H1 (cell line): ENCODE data around the gene MELTF. TPM values are rescaled to one million over a fixed set of nuclear protein-coding genes. Genes with fewer than 3 reads are reported as not detected.

Source experiments
- CTCF ChIA-PET: fragments of 300-600 bp; sonication (Branson Sonifier 250); formaldehyde crosslinking; loops from one replicate; lab custom pipeline; 2021; ENCODE audit not compliant: partially characterized antibody; lab: Charles Lee
- POLR2A ChIA-PET: fragments of 300-600 bp; sonication (Branson Sonifier 250); formaldehyde crosslinking; loops from one replicate; lab custom pipeline; 2021; ENCODE audit warnings: inconsistent platforms; ENCODE audit not compliant: partially characterized antibody; lab: Charles Lee
- DNase-seq, 2 experiments: peaks; one replicate each; pipeline versions ENCODE4 v3.0.0 to v3.0.0-alpha.2; 2010 to 2022; ENCODE audit warnings: low spot score in 2 of 2, low read depth in 1 of 2, mixed read lengths in 1 of 2
- FAIRE-seq: peaks from 2 replicates; lab custom pipeline; 2011; peaks lifted over from hg19 to GRCh38; lab: Jason Lieb, UNC
- H2AFZ ChIP-seq: 2 replicates; pipeline ENCODE4 v1.8.1; 2012; ENCODE audit warnings: low read length, inconsistent platforms
- H2AK5ac ChIP-seq: 2 replicates; pipeline ENCODE4 v1.6.1; 2013; ENCODE audit warnings: low read depth, low read length
- H2BK120ac ChIP-seq: replicated peaks from 2 replicates; pipeline ENCODE3; 2013; ENCODE audit warnings: low read depth, low read length, inconsistent platforms
- H2BK12ac ChIP-seq: 2 replicates; pipeline ENCODE4 v1.6.1; 2013; ENCODE audit warnings: low read depth, low read length
- H2BK15ac ChIP-seq: 2 replicates; pipeline ENCODE4 v1.6.1; 2013; ENCODE audit warnings: low read length
- H2BK20ac ChIP-seq: 2 replicates; pipeline ENCODE4 v1.6.1; 2013; ENCODE audit warnings: low read length
- H2BK5ac ChIP-seq: 2 replicates; pipeline ENCODE4 v1.6.1; 2013; ENCODE audit warnings: low read depth, low read length
- H3K14ac ChIP-seq: 2 replicates; pipeline ENCODE4 v1.6.1; 2013; ENCODE audit warnings: inconsistent platforms; ENCODE audit not compliant: insufficient read length
- H3K18ac ChIP-seq: 2 replicates; pipeline ENCODE4 v1.6.1; 2013; ENCODE audit warnings: low read length; ENCODE audit errors: extremely low read depth
- H3K23ac ChIP-seq: 2 replicates; pipeline ENCODE4 v1.6.1; 2013; ENCODE audit warnings: inconsistent platforms; ENCODE audit not compliant: insufficient read length
- H3K23me2 ChIP-seq: 2 replicates; pipeline ENCODE4 v1.6.1; 2013; ENCODE audit warnings: low read depth, low read length
- H3K27ac ChIP-seq: 2 replicates; pipeline ENCODE4 v1.6.1; 2011; ENCODE audit warnings: low read depth, low read length, inconsistent platforms
- H3K27me3 ChIP-seq, 4 experiments: replicated peaks in 1 of 4; 1 replicate in 1 of 4; 2 replicates in 3 of 4; pipeline versions ENCODE4 v1.6.1 to v1.8.1; 2011 to 2013; ENCODE audit warnings: low read length in 3 of 4, mild to moderate bottlenecking in 3 of 4, inconsistent platforms in 2 of 4, mixed read lengths in 2 of 4, moderate library complexity in 1 of 4; ENCODE audit not compliant: control insufficient read depth in 3 of 4, insufficient read depth in 3 of 4; ENCODE audit errors: extremely low read depth in 1 of 4
- H3K36me3 ChIP-seq, 4 experiments: 2 replicates each; pipeline versions ENCODE4 v1.6.1 to v1.8.1; 2011 to 2013; ENCODE audit warnings: mild to moderate bottlenecking in 4 of 4, low read length in 3 of 4, moderate library complexity in 2 of 4, control low read depth in 1 of 4, inconsistent platforms in 1 of 4; ENCODE audit not compliant: insufficient read depth in 4 of 4, control insufficient read depth in 2 of 4
- H3K4ac ChIP-seq: replicated peaks from 2 replicates; pipeline ENCODE3; 2013; ENCODE audit warnings: low read length, low read depth, mixed read lengths, inconsistent platforms; ENCODE audit not compliant: insufficient read length
- H3K4me1 ChIP-seq, 4 experiments: replicated peaks in 1 of 4; 1 replicate in 1 of 4; 2 replicates in 3 of 4; pipeline versions ENCODE4 v1.6.1 to v1.8.1; 2011 to 2013; ENCODE audit warnings: low read length in 3 of 4, inconsistent platforms in 2 of 4, mixed read lengths in 1 of 4; ENCODE audit not compliant: insufficient read depth in 4 of 4, control insufficient read depth in 3 of 4
- H3K4me2 ChIP-seq, 2 experiments: 2 replicates each; pipeline versions ENCODE4 v1.6.1 to v1.8.1; 2011 to 2013; ENCODE audit warnings: low read depth in 2 of 2, low read length in 2 of 2, control low read depth in 1 of 2, inconsistent platforms in 1 of 2, mild to moderate bottlenecking in 1 of 2; ENCODE audit not compliant: insufficient read depth in 1 of 2
- H3K4me3 ChIP-seq, 4 experiments: fragments of 200-600, 300-600 bp in 1 of 4; sonication (generic), shearing (Covaris generic), sonication (Bioruptor Twin) in 1 of 4; 2 replicates each; pipeline versions ENCODE4 v1.5.1 to v1.8.1; 2011 to 2016; ENCODE audit warnings: low read length in 4 of 4, low read depth in 3 of 4, control low read depth in 2 of 4, inconsistent platforms in 2 of 4, mild to moderate bottlenecking in 2 of 4, mixed read lengths in 1 of 4, moderate library complexity in 1 of 4; ENCODE audit not compliant: insufficient read depth in 2 of 4; ENCODE audit errors: extremely low read depth in 1 of 4
- H3K56ac ChIP-seq: replicated peaks from 2 replicates; pipeline ENCODE3; 2013; ENCODE audit warnings: low read depth, mild to moderate bottlenecking, mixed read lengths, low read length, inconsistent platforms; ENCODE audit not compliant: insufficient read length
- H3K79me1 ChIP-seq: 2 replicates; pipeline ENCODE4 v1.6.1; 2013; ENCODE audit warnings: low read depth, low read length, control low read depth
- H3K79me2 ChIP-seq, 2 experiments: 2 replicates each; pipeline versions ENCODE4 v1.6.1 to v1.8.1; 2012 to 2013; ENCODE audit warnings: low read length in 2 of 2, mild to moderate bottlenecking in 2 of 2, inconsistent platforms in 1 of 2; ENCODE audit not compliant: insufficient read depth in 2 of 2, control insufficient read depth in 1 of 2
- H3K9ac ChIP-seq, 4 experiments: replicated peaks in 1 of 4; 1 replicate in 1 of 4; 2 replicates in 3 of 4; pipeline versions ENCODE4 v1.6.1 to v1.8.1; 2011 to 2013; ENCODE audit warnings: low read depth in 3 of 4, low read length in 3 of 4, control low read depth in 2 of 4, mild to moderate bottlenecking in 2 of 4, moderate library complexity in 2 of 4, inconsistent platforms in 1 of 4; ENCODE audit errors: extremely low read depth in 1 of 4
- H3K9me3 ChIP-seq, 2 experiments: 2 replicates each; pipeline versions ENCODE4 v1.6.1 to v1.8.1; 2012 to 2013; ENCODE audit warnings: mild to moderate bottlenecking in 2 of 2, moderate library complexity in 2 of 2, control low read depth in 1 of 2, inconsistent platforms in 1 of 2, low read depth in 1 of 2, low read length in 1 of 2, mixed read lengths in 1 of 2; ENCODE audit not compliant: insufficient read depth in 2 of 2
- H4K20me1 ChIP-seq, 2 experiments: replicated peaks in 1 of 2; 2 replicates each; pipeline versions ENCODE3 to v1.8.1; 2011 to 2013; ENCODE audit warnings: inconsistent platforms in 2 of 2, low read length in 2 of 2, mild to moderate bottlenecking in 1 of 2; ENCODE audit not compliant: insufficient read depth in 2 of 2, control insufficient read depth in 1 of 2
- H4K5ac ChIP-seq: 2 replicates; pipeline ENCODE4 v1.6.1; 2013; ENCODE audit warnings: low read length, low read depth, mixed read lengths, inconsistent platforms; ENCODE audit not compliant: insufficient read length
- H4K8ac ChIP-seq: 2 replicates; pipeline ENCODE4 v1.8.0; 2013; ENCODE audit warnings: mild to moderate bottlenecking, moderate library complexity, low read length, inconsistent platforms; ENCODE audit not compliant: insufficient read depth; ENCODE audit errors: extremely low read depth
- H4K91ac ChIP-seq: replicated peaks from 2 replicates; pipeline ENCODE3; 2013; ENCODE audit warnings: low read length, mixed read lengths, inconsistent platforms; ENCODE audit not compliant: insufficient read length
- CTCF ChIP-seq, 3 experiments: IDR thresholded peaks; 1 replicate in 2 of 3; 2 replicates in 1 of 3; pipeline versions ENCODE4 v1.5.1 to v1.6.1; 2011; ENCODE audit warnings: low read length in 3 of 3, mild to moderate bottlenecking in 3 of 3, inconsistent platforms in 2 of 3, low read depth in 1 of 3, moderate library complexity in 1 of 3; ENCODE audit not compliant: insufficient read depth in 1 of 3; ENCODE audit errors: control extremely low read depth in 1 of 3
- KDM4A ChIP-seq: IDR thresholded peaks from one replicate; pipeline ENCODE4 v1.7.1; 2012; ENCODE audit warnings: low read depth, mild to moderate bottlenecking, moderate library complexity, low read length, inconsistent platforms; ENCODE audit not compliant: severe bottlenecking
- TAF1 ChIP-seq: IDR thresholded peaks from 2 replicates; pipeline ENCODE4 v1.6.1; 2011; ENCODE audit warnings: mild to moderate bottlenecking, low read depth, low read length
- WGBS, 2 experiments: shearing (Covaris generic) in 1 of 2; methylation state at CpG; one replicate each; pipeline versions ENCODE4 v1.1.6 to v1.1.7; 2013 to 2015; ENCODE audit warnings: low lambda C conversion rate in 2 of 2, mixed read lengths in 2 of 2, inconsistent platforms in 1 of 2, low coverage in 1 of 2, missing lambda C conversion rate in 1 of 2; ENCODE audit not compliant: insufficient replicate concordance in 2 of 2, insufficient coverage in 1 of 2, insufficient read length in 1 of 2; ENCODE audit errors: extremely low coverage in 1 of 2, missing lambda C conversion rate in 1 of 2; 5-methylcytosine and 5-hydroxymethylcytosine counted together
- polyA plus RNA-seq, 7 experiments: library from polyadenylated mRNA; depleted of rRNA in 3 of 7; stranded (reverse) in 5 of 7; unstranded in 2 of 7; fragments of >200 nt in 5 of 7; fragments of 200-250 nt in 2 of 7; gene quantifications; 1 replicate in 5 of 7; 2 replicates in 1 of 7; 4 replicates in 1 of 7; pipeline versions ENCODE4 v1.2.1 to v1.2.3, GENCODE V29; 2011 to 2013; ENCODE audit warnings: missing spikeins in 2 of 7, mixed read lengths in 2 of 7
- total RNA-seq: library from RNA; stranded (reverse); fragmentation: NEBNext Ultra II Directional; extraction: Animal tissue kit (Norgen Biotek cat#: 25700); gene quantifications from 2 replicates; pipeline ENCODE4 v1.2.1, GENCODE V29; 2021

Gene MELTF
- total and polyA plus RNA-seq, 2 of the 8 experiments (the other 6 are each of a cell fraction or from before 2014, with no cell fraction given), result 1.7 to 3.5 TPM

- no peaks in the 10 kb centered on the region for H3K27me3 ChIP-seq
- no peak overlapping the region for H2BK5ac ChIP-seq
- CTCF ChIA-PET, result interaction anchor here (0.8 to 1.2 kb wide), 7 partner anchors 8 to 237 kb away, joined by 3 to 7 read pairs (median 3); partner anchors contain the start of gene MELTF
- H2AK5ac ChIP-seq, result no peak overlapping the region
- H3K9me3 ChIP-seq, result no peaks in the 10 kb centered on the region
- H4K8ac ChIP-seq, result no peak overlapping the region
- H3K4me2 ChIP-seq, result no peak overlapping the region
- no peak overlapping the region for H3K27ac ChIP-seq
- no peak overlapping the region for H3K56ac ChIP-seq
- no peaks in the 10 kb centered on the region for H3K36me3 ChIP-seq
- H3K79me2 ChIP-seq, result no peaks in the 10 kb centered on the region
- WGBS, 2 experiments, result 92% methylated on average over 19 of the region's 19 CpGs; no CpG with 5 or more reads in 1 of the 2 experiments
- H4K5ac ChIP-seq, result no peak overlapping the region
- H3K4ac ChIP-seq, result no peak overlapping the region
- H3K9ac ChIP-seq, result no peak overlapping the region
- H3K18ac ChIP-seq, result no peak overlapping the region
- no peak overlapping the region for H3K23ac ChIP-seq
- FAIRE-seq, result no peak
- no peak overlapping the region for H2BK12ac ChIP-seq
- H2BK15ac ChIP-seq, result no peak overlapping the region
- H3K4me3 ChIP-seq, result no peak overlapping the region
- H4K20me1 ChIP-seq, result peaks cover 0 to 1% of the 10 kb centered on the region in 2 experiments
- no peak overlapping the region for H2AFZ ChIP-seq
- H4K91ac ChIP-seq, result no peak overlapping the region
- H3K23me2 ChIP-seq, result peaks cover 2% of the 10 kb centered on the region; the same call in 1 of the 2 replicates
- no peak overlapping the region for H3K14ac ChIP-seq
- H3K4me1 ChIP-seq, result peaks cover 0 to 2% (median under 1%) of the 10 kb centered on the region in 4 experiments; a peak in 3 of 7 replicates
- no peaks in the 10 kb centered on the region for H3K79me1 ChIP-seq
- H2BK120ac ChIP-seq, result no peak overlapping the region
- POLR2A ChIA-PET, result interaction anchor here (0.6 kb wide), 1 partner anchor 48 kb away, joined by 3 read pairs; no protein-coding TSS in a partner anchor
- no peak for DNase-seq
- H2BK20ac ChIP-seq, result no peak overlapping the region; the same call in 1 of the 2 replicates
- TF ChIP-seq TAF1 (no peak), KDM4A (no peak), CTCF (IDR thresholded peaks at IDR 0.05; ENCODE audit: control extremely low read depth in 1 of 3, insufficient read depth in 1 of 3, low read depth in 1 of 3, low read length in 3 of 3) (no peak)
Observed at GRCh38 chr3:196989721-196990262, 39.8 kb downstream of the MELTF start.
